ENCODE results near the gene RFC1. TPM values are rescaled to one million over a fixed set of nuclear protein-coding genes. Genes with fewer than 3 reads are reported as not detected.
"Not testable (repeated sequence)": the region's sequence is repeated elsewhere in the genome, so short reads cannot be mapped to it uniquely, and the experiment has no call there.

Gene RFC1
- total RNA-seq, 4 donors from 2014 or later, result 17.2 to 30.6 (median 18.6) TPM

DNA sequence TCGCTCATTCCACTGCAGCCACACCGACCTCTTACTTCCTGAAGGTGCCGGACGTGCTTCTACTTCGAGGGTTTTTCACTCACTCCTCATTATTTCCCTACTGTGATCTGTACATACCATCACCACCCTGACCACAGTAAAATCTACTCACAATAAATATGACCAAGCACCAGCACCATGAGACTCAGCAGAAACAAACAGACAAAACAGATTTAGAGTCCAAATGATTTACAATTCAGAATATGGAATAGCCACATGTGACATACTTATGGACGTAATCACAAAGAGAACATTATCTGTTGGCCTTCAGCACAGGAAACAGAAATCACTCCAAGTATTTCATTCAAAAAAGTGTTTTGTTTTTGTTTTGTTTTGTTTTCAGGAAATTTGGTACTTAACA is 24.4 kb upstream of the RFC1 start:
- no peaks in the 10 kb centered on the region for H3K9me3 ChIP-seq
- no peak overlapping the region for H3K4me3 ChIP-seq
- DNase-seq, result no peak
- H3K27ac ChIP-seq, result no peak overlapping the region
- TF ChIP-seq POLR2AphosphoS5 (IDR thresholded peaks at IDR 0.05) (no peak), EP300 (IDR thresholded peaks at IDR 0.05; ENCODE audit: low read depth) (no peak), POLR2A (IDR thresholded peaks at IDR 0.05) (no peak)
- TF ChIP-seq, protein P1, sequence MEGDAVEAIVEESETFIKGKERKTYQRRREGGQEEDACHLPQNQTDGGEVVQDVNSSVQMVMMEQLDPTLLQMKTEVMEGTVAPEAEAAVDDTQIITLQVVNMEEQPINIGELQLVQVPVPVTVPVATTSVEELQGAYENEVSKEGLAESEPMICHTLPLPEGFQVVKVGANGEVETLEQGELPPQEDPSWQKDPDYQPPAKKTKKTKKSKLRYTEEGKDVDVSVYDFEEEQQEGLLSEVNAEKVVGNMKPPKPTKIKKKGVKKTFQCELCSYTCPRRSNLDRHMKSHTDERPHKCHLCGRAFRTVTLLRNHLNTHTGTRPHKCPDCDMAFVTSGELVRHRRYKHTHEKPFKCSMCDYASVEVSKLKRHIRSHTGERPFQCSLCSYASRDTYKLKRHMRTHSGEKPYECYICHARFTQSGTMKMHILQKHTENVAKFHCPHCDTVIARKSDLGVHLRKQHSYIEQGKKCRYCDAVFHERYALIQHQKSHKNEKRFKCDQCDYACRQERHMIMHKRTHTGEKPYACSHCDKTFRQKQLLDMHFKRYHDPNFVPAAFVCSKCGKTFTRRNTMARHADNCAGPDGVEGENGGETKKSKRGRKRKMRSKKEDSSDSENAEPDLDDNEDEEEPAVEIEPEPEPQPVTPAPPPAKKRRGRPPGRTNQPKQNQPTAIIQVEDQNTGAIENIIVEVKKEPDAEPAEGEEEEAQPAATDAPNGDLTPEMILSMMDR (IDR thresholded peaks at IDR 0.05), result no peak
- no peaks in the 10 kb centered on the region for H3K4me1 ChIP-seq
- H3K27me3 ChIP-seq, result no peaks in the 10 kb centered on the region
- WGBS, 2 donors (ENCODE audit: low coverage in 1 of 2), result 69 to 83% methylated on average over 6 of the region's 6 CpGs
- in situ Hi-C loops (cut with MboI; ENCODE audit: low pct_ligation_motif_present in 1 of 4, low pct_unique_long_range_greater_than_20kb in 1 of 4, low sequenced_read_pairs in 3 of 4) (no loop called here), intact Hi-C loops (cut with DNase I; ENCODE audit: low total_unique reads) (no loop called here)
- H3K36me3 ChIP-seq, result no peaks in the 10 kb centered on the region

DNA sequence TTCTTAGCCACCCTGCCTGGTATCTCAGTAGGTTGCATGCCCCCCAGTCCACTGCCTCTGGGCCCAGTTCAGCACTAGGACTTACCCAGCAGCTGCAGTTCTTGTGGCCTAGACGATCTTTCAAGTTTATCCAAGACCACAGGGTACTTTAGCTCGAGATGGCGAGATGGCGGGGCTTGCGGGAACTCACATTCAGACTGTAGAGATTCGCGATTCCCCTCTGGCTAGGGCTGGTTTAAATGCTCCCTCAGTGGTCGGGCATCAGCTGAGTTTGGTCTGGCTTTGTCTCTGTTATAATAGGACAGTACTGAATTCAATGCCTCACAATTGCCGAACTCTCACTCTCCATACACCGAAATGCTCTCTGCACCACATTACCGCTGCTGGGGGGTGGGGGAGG is 18.4 kb upstream of the RFC1 start:
- H3K27me3 ChIP-seq, result no peaks in the 10 kb centered on the region
- H3K27ac ChIP-seq, result no peak overlapping the region
- TF ChIP-seq, protein P1 (IDR thresholded peaks at IDR 0.05), result no peak
- TF ChIP-seq POLR2AphosphoS5 (IDR thresholded peaks at IDR 0.05) (no peak), POLR2A (IDR thresholded peaks at IDR 0.05) (no peak), EP300 (IDR thresholded peaks at IDR 0.05; ENCODE audit: low read depth) (no peak)
- no peak for DNase-seq
- no peaks in the 10 kb centered on the region for H3K4me1 ChIP-seq
- 91 to 100% methylated on average over 1 to 11 of the region's 11 CpGs for WGBS, 2 donors (ENCODE audit: low coverage in 1 of 2)
- intact Hi-C loops (cut with DNase I; ENCODE audit: low total_unique reads), result no loop called here
- no peak overlapping the region for H3K4me3 ChIP-seq
- in situ Hi-C loops (cut with MboI; ENCODE audit: low pct_ligation_motif_present in 1 of 4, low pct_unique_long_range_greater_than_20kb in 1 of 4, low sequenced_read_pairs in 3 of 4), result no loop called here
- H3K36me3 ChIP-seq, result no peaks in the 10 kb centered on the region
- H3K9me3 ChIP-seq, result no peaks in the 10 kb centered on the region

- TF ChIP-seq EP300 (IDR thresholded peaks at IDR 0.05; ENCODE audit: low read depth) (no peak), POLR2AphosphoS5 (IDR thresholded peaks at IDR 0.05) (no peak), POLR2A (IDR thresholded peaks at IDR 0.05) (no peak)
- TF ChIP-seq, protein P1 (IDR thresholded peaks at IDR 0.05), result no peak
- H3K36me3 ChIP-seq, result no peaks in the 10 kb centered on the region
- in situ Hi-C loops (cut with MboI; ENCODE audit: low pct_ligation_motif_present in 1 of 4, low pct_unique_long_range_greater_than_20kb in 1 of 4, low sequenced_read_pairs in 3 of 4), result no loop called here
- no peak overlapping the region for H3K27ac ChIP-seq
- H3K4me3 ChIP-seq, result no peak overlapping the region
- no peaks in the 10 kb centered on the region for H3K4me1 ChIP-seq
- intact Hi-C loops (cut with DNase I; ENCODE audit: low total_unique reads), result no loop called here
- H3K9me3 ChIP-seq, result no peaks in the 10 kb centered on the region
- WGBS, 2 donors (ENCODE audit: low coverage in 1 of 2), result 100% methylated on average over 1 of the region's 1 CpG; no CpG with 5 or more reads in 1 of the 2 donors
- peaks cover 2% of the 10 kb centered on the region for H3K27me3 ChIP-seq
- no peak for DNase-seq
These were observed 17.5 kb upstream of the RFC1 start for GRCh38 chr4:39383690-39384089.

DNA sequence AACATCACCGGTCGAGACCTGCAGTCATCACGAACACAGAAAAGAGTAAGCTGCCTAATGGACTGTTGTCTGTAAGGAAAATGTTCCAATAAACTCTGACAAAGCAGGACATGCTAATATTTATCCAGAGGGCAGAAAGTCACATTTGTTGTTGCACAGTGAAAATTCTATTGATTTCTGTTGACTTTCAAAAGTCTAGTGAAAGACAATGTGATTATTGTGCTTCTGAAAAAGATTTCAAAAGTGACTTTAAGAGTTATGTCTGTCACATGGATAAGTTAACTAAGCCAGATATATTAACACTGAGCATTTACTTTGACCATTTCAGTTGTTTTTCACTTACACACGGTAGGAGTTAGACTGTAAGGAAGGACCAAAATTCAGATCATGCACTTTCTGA is 9.3 kb upstream of the RFC1 start:
- TF ChIP-seq POLR2A (IDR thresholded peaks at IDR 0.05) (no peak), POLR2AphosphoS5 (IDR thresholded peaks at IDR 0.05) (no peak), EP300 (IDR thresholded peaks at IDR 0.05; ENCODE audit: low read depth) (no peak)
- TF ChIP-seq, protein P1 (IDR thresholded peaks at IDR 0.05), result no peak
- intact Hi-C loops (cut with DNase I; ENCODE audit: low total_unique reads) (no loop called here), in situ Hi-C loops (cut with MboI; ENCODE audit: low pct_ligation_motif_present in 1 of 4, low pct_unique_long_range_greater_than_20kb in 1 of 4, low sequenced_read_pairs in 3 of 4) (no loop called here)
- no peak overlapping the region for H3K4me3 ChIP-seq
- no peaks in the 10 kb centered on the region for H3K4me1 ChIP-seq
- H3K27me3 ChIP-seq, result peaks cover 19% of the 10 kb centered on the region
- no peaks in the 10 kb centered on the region for H3K36me3 ChIP-seq
- H3K9me3 ChIP-seq, result no peaks in the 10 kb centered on the region
- no peak for DNase-seq
- H3K27ac ChIP-seq, result no peak overlapping the region
- 50 to 58% methylated on average over 4 of the region's 4 CpGs for WGBS, 2 donors (ENCODE audit: low coverage in 1 of 2)

DNA sequence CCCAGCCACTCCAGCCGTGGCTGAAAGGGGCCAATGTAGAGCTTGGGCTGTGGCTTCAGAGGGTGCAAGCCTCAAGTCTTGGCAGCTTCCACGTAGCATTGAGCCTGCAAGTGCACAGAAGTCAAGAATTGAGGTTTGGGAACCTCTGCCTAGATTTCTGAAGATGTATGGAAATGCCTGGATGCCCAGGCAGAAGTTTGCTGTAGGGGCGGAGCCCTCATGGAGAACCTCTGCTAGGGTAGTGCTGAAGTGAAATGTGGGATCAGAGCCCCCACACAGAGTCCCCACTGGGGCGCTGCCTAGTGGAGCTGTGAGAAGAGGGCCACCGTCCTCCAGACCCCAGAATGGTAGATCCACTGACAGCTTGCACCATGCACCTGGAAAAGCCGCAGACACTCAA is 5.0 kb upstream of the RFC1 start:
- H3K9me3 ChIP-seq; H3K4me1 ChIP-seq; H3K4me3 ChIP-seq; intact Hi-C loops (cut with DNase I; ENCODE audit: low total_unique reads); H3K27ac ChIP-seq; H3K36me3 ChIP-seq; H3K27me3 ChIP-seq; in situ Hi-C loops (cut with MboI; ENCODE audit: low pct_ligation_motif_present in 1 of 4, low pct_unique_long_range_greater_than_20kb in 1 of 4, low sequenced_read_pairs in 3 of 4); DNase-seq: not testable (repeated sequence)
- 90% methylated on average over 6 of the region's 6 CpGs; no CpG with 5 or more reads in 1 of the 2 donors for WGBS, 2 donors (ENCODE audit: low coverage in 1 of 2)
